HepG2 (cell line): ENCODE measurements around the gene GNAS.

Experiments
- NPAS2 ChIP-seq: sonication (generic); formaldehyde crosslinking; IDR thresholded peaks from 2 replicates; pipeline ENCODE4 v1.8.0; 2022; ENCODE audit warnings: mild to moderate bottlenecking, missing genetic modification reagents, borderline replicate concordance
- TCF12 ChIP-seq, 2 experiments: fragments of 450-650 bp in 1 of 2; sonication (generic) in 1 of 2; formaldehyde crosslinking in 1 of 2; IDR thresholded peaks; 2 replicates each; pipeline versions ENCODE4 v1.6.1 to v1.8.0; 2017 to 2022; ENCODE audit warnings: antibody characterized with exemption in 1 of 2, mild to moderate bottlenecking in 1 of 2, missing genetic modification reagents in 1 of 2, moderate library complexity in 1 of 2
- ZNF260 ChIP-seq: sonication (generic); formaldehyde crosslinking; IDR thresholded peaks from 2 replicates; pipeline ENCODE4 v1.4.0; 2020; ENCODE audit warnings: missing genetic modification reagents, low read depth, mild to moderate bottlenecking, borderline replicate concordance
- TF ChIP-seq, protein P1 (sequence below): sonication (generic); formaldehyde crosslinking; IDR thresholded peaks from 2 replicates; pipeline ENCODE4 v1.5.0; 2020; ENCODE audit warnings: mild to moderate bottlenecking, missing genetic modification reagents, moderate library complexity

DNA sequence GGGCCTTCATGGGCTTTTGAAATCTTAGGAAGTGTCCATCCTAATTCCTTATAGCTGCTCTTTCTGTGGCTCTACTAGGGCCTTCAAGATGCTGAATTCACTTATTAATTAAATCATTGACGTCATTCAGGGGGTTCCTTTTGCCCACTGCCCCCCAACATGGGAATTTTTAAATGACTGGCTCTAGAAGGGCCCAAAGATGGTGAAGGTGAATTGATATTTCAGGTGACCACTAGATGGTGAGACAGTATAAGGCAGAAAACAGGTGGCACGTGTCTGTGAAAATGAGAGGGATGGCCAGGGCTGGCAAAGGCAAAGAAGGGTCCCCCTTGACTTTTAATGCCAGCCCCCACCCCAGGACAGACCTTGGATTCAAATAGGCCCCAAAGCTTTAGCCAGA lies 11.8 kb downstream of the GNAS start:
- TF ChIP-seq NPAS2 (CRISPR knock-in tag), result no peak
- TF ChIP-seq ZNF260, result no peak
- no peak for TF ChIP-seq TCF12 (IDR thresholded peaks at IDR 0.05)
- no peak for TF ChIP-seq TCF12 (CRISPR knock-in tag; IDR thresholded peaks at IDR 0.05)
- TF ChIP-seq, protein P1, sequence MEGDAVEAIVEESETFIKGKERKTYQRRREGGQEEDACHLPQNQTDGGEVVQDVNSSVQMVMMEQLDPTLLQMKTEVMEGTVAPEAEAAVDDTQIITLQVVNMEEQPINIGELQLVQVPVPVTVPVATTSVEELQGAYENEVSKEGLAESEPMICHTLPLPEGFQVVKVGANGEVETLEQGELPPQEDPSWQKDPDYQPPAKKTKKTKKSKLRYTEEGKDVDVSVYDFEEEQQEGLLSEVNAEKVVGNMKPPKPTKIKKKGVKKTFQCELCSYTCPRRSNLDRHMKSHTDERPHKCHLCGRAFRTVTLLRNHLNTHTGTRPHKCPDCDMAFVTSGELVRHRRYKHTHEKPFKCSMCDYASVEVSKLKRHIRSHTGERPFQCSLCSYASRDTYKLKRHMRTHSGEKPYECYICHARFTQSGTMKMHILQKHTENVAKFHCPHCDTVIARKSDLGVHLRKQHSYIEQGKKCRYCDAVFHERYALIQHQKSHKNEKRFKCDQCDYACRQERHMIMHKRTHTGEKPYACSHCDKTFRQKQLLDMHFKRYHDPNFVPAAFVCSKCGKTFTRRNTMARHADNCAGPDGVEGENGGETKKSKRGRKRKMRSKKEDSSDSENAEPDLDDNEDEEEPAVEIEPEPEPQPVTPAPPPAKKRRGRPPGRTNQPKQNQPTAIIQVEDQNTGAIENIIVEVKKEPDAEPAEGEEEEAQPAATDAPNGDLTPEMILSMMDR, result peak; percentile 56
